HG02610 (cell line): Measurements from ENCODE around the gene PALM3.
"Not testable (repeated sequence)": the region's sequence is repeated elsewhere in the genome, so short reads cannot be mapped to it uniquely, and the experiment has no call there.

Experiments used
- ATAC-seq: cut with Tn5 transposase; IDR thresholded peaks from one replicate; pipeline ENCODE4 v1.9.1; 2021; ENCODE audit warnings: mild to moderate bottlenecking, moderate library complexity; ENCODE audit not compliant: unreplicated experiment

PALM3 gene

DNA sequence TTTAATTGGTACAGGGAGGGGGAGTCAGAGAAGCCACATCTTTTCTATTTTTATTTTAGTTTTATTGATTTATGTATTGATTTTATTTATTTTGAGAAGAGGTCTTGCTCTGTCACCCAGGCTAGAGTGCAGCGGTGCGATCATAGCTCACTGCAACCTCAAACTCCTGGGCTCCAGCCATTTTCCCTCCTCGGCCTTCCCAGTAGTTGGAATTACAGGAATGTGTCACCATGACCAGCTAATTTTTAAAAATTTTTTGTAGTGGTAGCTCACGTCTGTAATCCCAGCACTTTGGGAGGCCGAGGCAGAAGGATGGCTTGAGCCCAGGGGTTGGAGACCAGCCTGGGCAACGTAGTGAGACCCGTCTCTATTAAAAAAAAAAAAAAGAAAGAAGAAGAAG is 26.2 kb downstream of the PALM3 start:
- ATAC-seq = no peak

DNA sequence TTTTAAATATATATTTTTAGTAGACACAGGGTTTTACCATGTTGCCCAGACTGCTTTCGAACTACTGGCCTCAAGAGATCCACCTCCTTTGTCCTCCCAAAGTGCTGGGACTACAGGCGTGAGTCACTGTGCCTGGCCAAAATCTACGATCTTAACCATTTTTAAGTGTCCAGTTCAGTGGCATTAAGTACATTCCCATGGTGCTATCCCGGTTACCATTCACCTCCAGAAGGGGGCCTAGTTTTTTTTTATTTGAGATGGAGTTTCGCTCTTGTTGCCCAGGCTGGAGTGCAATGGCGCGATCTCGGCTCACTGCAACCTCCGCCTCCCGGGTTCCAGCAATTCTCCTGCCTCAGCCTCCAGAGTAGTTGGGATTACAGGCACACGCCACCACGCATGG is 26.7 kb downstream of the PALM3 start:
- ATAC-seq = not testable (repeated sequence)

DNA sequence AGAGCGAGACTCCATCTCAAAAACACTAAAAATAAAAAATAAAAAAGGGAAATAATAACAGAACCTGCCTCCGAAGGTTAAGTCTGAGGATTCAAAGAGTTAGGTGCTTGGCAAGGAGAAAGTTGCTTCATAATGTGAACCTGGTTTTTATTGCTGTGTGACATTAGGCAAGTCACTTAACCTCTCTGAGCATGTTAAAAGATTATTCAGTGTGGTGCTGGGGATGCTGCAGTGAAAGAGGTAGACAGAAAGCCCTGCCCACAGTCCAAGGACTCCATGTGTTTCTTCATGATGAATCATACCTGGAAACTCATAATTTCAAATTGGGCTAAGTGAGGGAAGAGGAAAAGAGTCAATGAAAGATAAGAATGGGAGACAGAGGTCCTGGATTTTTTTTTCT is 27.9 kb downstream of the PALM3 start:
- no peak for ATAC-seq

DNA sequence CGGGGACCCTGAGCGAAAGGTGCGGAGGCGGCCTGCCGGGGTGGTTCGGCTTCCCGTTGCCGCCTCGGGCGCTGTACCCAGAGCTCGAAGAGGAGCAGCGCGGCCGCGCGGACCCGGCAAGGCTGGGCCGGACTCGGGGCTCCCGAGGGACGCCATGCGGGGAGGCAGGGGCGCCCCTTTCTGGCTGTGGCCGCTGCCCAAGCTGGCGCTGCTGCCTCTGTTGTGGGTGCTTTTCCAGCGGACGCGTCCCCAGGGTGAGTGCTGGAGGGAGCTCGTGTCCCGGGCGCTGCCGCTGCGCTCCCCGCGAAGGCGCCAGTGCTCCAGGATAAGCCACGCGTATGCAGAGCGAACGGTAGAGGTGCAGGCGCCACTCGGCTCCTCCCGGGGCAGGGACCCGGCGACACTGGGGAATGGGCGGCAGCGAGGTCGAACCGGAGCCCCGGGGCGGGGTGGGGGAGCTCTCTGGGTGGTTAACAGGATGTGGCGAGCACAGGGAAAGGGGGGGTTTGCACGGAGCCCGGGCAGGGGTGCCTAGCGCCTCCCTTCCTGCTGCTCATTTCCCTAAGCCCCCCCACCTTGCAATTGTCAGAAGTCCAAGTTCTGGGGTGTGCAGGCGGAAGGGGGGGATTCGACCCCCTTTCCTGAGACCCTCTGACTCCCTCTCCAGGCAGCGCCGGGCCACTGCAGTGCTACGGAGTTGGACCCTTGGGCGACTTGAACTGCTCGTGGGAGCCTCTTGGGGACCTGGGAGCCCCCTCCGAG is 30.0 kb downstream of the PALM3 start, which contains the start of gene IL27RA:
Gene IL27RA, plus strand, starts transcription at position 44 of the 762 bp plus-strand sequence. Its CDS starts 111 bp downstream, at position 155.
- ATAC-seq = peak; percentile 53

DNA sequence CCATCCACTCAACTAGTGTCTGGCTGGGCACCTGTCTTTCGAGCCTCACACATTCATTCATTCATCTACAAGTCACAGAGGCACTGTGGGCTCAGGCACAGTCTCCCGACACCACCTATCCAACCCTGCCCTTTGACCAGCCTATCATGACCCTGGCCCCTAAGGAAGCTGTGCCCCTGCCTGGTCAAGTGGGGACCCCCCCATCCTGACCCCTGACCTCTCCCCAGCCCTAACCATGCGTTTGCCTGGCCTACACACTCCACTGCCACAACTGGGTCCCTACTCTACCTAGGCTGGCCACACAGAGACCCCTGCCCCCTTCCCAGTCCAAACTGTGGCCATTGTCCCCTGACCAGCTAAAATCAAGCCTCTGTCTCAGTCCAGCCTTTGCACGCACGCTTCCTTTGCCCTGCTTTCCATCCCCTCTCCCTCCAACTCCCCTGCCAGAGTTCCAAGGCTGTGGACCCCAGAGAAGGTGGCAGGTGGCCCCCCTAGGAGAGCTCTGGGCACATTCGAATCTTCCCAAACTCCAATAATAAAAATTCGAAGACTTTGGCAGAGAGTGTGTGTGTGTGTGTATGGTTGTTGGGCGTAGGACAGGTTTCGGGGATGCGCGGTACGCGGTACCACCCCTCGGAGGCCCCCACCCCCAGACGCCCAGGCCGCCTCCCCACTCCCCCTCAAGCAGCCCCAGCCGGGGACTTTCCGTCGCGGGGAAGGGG is 30.7 kb downstream of the PALM3 start:
- ATAC-seq = no peak

DNA sequence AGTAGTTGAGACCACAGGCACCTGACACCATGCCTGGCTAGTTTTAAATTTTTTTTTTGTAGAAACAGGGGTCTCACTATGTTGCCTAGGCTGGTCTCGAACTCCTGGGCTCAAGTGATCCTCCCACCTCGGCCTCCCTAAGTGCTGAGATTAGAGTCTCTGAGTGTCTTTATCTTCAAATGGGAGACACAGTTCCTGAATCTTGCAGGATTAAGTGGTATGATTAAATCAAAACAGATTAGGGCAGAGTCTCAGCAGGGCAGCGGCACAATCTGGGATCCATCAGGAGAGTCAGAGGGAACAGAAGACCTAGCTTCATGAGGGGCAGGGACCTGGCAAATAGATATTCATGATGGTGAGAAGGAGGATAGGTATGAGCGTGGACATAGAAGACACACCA is 33.0 kb downstream of the PALM3 start:
- ATAC-seq = no peak

DNA sequence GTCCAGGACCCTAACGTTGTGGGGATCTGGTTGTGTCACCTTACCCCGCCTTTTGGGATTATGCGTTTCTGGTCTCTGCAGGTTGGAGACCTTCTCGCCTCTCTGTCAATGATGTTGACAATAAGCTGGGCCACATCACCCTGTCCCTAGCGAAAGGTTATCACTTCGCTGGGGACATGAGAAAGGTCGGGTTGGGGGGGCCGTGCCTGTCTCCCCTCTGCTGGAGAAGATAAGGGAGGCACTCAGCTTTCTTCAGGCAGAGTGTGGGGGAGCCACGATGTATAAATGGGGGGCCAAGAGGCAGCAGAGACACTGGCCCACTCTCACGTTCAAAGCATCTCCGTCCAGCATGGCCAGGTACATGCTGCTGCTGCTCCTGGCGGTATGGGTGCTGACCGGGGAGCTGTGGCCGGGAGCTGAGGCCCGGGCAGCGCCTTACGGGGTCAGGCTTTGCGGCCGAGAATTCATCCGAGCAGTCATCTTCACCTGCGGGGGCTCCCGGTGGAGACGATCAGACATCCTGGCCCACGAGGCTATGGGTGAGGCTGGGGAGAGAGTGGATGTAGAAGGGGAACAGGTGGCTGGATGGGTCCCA is 33.9 kb downstream of the PALM3 start, which contains the start of gene RLN3:
Gene RLN3, plus strand, starts transcription at position 293 of the 595 bp plus-strand sequence. Its CDS starts 57 bp downstream, at position 350.
- ATAC-seq = no peak

DNA sequence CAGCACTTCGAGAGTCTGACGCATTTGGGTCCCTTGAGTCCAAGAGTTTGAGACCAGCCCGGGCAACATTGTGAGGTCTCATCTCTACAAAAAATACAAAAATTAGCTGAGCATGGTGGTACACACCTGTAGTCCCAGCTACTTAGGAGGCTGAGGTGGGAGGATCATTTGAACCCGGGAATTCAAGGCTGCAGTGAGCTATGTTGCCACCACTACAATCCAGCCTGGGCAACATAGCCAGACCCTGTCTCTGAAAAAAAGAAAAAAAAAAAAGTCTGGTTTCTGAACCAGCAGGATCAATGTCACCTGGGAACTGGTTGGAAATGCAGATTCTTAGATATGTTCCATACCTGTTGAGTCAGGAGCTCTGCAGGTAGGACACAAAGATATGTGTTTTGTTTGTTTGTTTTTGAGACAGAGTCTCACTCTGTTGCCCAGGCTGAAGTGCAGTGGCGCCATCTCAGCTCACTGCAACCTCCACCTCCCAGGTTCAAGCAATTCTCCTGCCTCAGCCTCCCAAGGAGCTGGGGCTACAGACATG is 35.2 kb downstream of the PALM3 start:
- ATAC-seq = not testable (repeated sequence)

DNA sequence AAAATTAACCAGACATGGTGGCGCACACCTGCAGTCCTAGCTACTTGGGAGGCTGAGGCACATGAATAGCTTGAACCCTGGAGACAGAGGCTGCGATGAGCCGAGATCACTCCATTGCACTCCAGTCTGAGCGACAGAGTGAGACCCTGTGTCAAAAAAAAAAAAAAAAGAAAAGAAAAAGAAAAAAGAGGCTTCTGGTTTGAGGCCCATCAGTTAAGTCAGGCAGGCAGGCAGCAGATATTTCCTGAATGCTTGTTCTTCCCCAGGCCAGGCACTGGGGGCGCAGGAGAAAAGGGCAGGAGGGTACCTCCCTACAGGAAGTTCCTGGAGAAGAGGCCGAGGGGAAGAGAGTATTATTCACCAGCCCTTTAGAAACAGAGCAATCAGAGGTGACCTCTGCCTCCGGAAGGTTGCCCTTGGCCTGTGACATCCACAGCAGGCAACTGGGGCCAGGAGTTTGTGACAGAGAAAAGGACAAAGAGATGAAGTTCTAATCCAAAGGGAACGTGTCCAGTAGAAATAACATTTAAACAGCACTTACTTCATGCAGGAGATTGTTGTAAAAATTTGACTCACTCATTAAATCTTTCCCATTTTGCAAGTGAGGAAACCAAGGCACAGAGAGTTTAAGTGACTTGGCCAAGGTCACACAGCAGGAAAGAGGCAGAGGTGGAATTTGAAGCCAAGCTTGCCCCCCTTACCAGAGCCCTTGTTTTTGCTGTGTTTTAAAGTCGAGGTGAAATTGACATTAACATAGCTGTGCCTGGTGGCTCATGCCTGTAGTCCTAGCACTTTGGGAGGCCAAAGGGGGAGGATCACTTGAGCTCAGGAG is 38.3 kb downstream of the PALM3 start:
- ATAC-seq = no peak

DNA sequence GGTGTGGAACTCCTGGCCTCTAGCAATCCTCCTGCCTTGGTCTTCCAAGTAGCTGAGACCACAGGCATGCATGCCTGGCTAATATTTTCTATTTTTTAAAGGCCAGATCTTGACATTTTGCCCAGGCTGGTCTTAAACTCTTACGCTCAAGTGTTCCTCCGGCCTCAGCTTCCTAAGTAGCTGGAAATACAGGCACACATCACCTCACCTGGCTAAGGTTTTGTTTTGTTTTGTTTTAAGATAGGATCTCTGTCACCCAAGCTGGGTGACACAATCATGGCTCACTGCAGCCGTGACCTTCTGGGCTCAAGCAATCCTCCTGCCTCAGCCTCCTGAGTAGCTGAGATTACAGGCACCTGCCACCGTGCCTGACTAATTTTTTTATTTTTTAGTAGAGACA is 39.4 kb downstream of the PALM3 start:
- ATAC-seq = no peak

DNA sequence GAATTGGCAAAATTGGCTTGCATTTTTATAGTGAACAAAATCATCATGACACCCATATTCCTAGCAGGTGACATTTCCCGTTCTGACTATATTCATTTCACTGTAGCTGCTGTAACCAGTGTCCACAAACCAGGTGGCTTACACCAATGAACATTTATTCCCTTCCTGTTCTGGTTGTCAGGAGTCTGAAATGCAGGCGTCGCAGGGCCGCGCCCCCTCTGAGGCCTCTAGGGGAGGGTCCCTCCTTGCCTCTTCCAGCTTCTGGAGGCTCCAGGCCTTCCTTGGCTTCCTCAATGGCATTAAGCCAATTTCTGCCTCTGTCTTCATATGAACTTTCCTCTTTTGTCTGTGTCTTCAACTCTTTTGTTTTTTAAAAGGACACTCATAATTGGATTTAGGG is 40.4 kb downstream of the PALM3 start:
- no peak for ATAC-seq

DNA sequence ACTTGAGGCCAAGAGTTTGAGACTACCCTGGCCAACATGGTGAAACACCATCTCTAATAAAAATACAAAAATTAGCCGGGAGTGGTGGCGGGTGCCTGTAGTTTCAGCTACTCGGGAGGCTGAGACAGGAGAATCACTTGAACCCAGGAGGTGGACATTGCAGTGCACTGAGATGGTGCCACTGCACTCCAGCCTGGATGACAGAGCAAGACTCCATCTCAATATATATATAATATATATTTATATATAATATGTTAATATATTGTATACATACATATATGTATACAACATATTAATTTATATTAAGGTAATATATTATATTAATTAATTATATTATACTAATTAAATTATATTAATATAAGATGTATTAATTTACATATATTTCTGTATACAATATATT is 42.1 kb downstream of the PALM3 start:
- not testable (repeated sequence) for ATAC-seq

DNA sequence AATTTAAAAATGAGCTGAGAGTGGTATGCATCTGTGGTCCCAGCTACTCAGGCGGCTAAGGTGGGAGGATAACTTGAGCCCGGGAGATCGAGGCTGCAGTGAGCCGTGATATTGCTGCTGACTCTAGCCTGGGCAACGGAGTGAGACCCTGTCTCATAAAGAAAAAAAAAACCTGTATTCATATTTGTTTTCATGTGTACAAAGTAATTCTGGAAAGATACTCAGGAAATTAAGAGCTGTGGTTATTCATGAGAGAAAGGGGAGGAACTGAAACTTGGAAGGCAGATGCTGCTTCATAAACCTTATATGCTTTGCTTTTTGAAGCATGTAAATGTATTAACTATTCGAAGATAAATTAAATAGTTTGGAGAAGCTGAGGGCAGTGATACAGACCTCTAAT is 42.8 kb downstream of the PALM3 start:
- no peak for ATAC-seq

DNA sequence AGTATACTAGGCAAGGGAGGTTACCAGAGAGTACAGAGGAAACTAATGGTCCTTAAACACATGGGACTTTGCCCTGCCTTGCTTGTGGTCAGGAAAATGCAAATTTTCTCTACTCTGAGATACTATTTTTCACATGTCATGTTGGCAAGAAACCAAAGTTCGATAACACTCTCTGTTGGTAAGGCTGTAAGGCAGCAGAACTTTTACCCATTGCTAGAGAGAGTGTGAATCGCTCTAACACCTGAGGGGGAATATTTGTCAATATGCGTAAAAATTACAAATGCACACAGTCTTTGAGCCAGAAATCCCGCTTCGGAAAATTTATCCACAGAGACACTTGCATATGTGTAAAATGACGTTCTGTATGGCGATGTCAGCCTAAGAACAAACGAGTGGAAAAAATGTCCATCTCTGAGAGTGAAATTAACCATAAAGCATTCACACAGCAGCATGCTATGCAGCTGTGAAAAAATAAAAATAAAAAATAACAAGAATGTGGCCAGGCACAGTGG is 46.3 kb downstream of the PALM3 start:
- peak; percentile 78 for ATAC-seq

DNA sequence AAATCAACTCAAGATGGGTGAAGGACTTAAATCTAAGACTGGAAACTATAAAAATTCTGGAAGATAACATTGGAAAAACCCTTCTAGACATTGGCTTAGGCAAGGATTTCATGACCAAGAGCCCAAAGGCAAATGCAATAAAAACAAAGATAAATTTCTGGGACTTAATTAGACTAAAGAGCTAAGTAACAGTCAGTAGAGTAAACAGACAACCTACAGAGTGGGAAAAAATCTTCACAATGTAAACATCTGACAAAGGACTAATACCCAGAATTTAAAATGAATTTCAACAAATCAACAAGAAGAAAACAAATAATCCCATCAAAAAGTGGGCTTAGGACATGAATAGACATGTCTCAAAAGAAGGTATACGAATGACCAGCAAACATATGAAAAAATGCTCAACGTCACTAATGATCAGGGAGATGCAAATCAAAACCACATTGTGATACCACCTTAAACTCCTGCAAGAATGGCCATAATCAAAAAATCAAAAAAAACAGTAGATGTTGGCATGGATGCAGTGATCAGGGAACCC is 49.4 kb downstream of the PALM3 start:
- no peak for ATAC-seq

DNA sequence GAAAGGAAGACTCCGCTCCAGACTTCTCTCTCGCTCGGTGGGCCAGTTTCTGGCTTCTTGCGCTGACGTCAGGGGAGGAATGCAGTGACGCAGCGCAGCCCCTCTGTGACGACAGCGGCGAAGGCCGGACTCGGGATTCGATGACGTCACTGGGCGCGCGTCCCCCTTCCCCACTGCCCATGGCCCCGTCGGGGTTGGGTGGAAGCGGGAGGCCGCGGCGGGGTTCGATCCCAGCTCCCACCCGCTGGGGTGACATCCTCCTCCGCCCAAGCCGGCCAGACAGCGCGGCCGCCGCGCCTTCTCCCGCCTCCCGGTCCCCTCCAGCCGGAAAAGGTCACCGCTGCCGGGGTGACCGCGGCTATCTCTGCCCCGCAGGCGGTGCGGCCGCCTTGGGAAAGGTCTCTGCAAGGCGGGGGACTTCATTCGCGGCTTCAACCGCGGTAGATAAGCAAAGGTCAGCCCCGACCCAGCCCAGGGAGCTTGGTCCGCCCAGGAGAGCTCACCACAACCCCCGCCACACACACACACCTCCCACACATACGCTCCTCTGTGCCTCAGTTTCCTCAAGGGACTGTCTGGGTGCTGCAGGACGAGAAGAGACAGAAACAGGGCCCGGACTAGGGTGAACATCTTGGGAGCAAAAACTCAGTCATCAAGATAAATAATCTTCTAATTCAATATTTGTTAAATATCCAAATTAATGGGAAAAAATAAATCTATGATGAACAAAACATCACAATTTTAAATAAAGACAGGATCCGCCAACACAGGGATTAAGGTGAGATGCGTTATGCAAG is 54.9 kb downstream of the PALM3 start:
- peak; percentile 30 for ATAC-seq

DNA sequence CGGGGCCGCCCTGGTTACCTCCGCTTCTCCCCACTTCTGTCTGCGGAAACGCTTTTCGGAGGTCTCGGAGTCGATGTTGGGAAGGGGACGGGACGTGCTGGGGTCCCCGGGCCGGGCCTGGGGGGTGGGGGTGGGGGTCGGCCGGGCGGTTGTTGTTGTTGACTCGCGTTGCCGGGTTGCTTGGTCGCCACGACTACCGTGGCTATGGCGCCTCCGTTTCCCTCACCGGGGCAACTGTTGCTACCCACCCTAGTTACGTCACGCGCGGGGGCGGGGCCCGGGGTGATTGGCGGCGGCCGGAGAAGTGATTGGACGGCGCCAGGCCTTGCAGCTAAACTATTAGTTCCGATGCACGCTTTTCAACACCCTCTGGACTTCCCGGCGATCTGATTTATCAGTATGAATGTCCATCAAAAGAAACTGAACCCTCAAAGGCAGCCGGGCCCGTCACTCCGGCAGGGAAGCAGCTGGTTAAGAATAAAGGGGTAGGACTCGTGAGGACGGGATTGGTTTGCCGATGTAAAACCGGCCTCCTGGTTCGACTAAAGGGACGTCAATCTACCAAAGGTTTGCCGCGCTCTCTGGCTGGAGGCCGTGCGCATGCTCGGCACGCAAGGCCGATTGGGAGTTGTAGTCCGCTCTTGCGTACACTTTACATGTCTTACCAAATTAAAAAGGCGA is 55.7 kb downstream of the PALM3 start, which contains the start of gene RFX1:
Gene RFX1, minus strand, starts transcription at position 236 of the 681 bp plus-strand sequence. CDS start 12,477 bp downstream, outside the sequence.
- peak; percentile 81 for ATAC-seq

DNA sequence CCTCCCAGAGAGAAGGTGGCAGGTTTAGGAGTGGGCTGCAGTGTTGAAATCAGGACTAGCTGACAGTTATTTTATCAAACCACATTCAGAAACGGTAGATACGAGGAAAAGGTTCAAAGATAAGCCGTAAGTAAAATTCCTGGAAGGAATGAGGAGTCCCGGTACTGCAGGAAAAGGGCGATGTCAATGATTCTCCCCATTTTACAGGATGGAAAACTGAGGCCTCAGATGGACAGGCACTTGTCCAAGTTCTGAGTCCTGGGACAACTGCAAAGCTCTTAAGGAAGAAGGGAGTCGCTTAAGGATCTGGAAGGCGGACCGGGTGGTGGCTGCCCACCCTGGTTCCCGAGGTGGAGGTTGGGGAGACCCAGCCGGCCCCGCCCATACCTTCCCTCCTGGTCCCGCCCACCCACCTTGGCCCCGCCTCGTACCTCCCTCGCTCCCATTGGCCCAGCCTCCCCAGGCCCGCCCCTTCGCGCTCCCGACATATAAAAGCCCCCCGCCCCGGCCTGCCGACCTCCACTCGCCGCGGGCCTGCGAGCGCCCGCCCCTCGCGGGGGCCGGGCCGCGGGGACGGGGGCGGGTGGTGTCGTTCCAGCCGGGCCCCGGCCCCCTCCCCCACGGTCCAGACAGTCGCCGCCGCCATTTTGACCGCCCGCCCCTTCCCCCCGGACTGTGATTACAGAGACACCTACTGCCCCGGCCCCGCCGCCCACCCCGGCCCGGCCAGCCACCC is 56.4 kb downstream of the PALM3 start:
- ATAC-seq = peak; percentile 30
